Central memory CD8-positive, alpha-beta T cell (primary cell): ENCODE results near the gene NEUROD6.

Experiments
- ATAC-seq: fragments of 150-1000 bp; cut with Tn5 transposase; replicated peaks from 2 replicates; pipeline ENCODE4 v1.10.0; 2022; ENCODE audit warnings: mild to moderate bottlenecking, moderate FRiP score, moderate number of reproducible peaks; ENCODE audit not compliant: poor library complexity, severe bottlenecking; ENCODE audit errors: extremely low read depth
- DNase-seq, 2 donors: peaks; one replicate each; pipeline ENCODE4 v3.0.0; 2021; ENCODE audit warnings: low spot score in 2 of 2
- H3K27ac Mint-ChIP-seq: one replicate; pipeline ENCODE4 v1.8.0; 2022; ENCODE audit warnings: low read depth, mild to moderate bottlenecking, moderate library complexity, mixed read lengths
- H3K27me3 Mint-ChIP-seq: one replicate; pipeline ENCODE4 v1.8.0; 2022; ENCODE audit warnings: mixed read lengths
- H3K36me3 Mint-ChIP-seq: one replicate; pipeline ENCODE4 v1.8.0; 2022; ENCODE audit warnings: mild to moderate bottlenecking, moderate library complexity, mixed read lengths; ENCODE audit not compliant: insufficient read depth
- H3K4me1 Mint-ChIP-seq: one replicate; pipeline ENCODE4 v1.8.0; 2022; ENCODE audit warnings: mixed read lengths
- H3K4me3 Mint-ChIP-seq: one replicate; pipeline ENCODE4 v1.8.0; 2022; ENCODE audit warnings: mild to moderate bottlenecking, moderate library complexity, mixed read lengths
- H3K9me3 Mint-ChIP-seq: one replicate; pipeline ENCODE4 v1.8.0; 2022; ENCODE audit warnings: mixed read lengths

NEUROD6 gene

GRCh38 chr7:31340603-31341002, at the start of gene NEUROD6:
Gene NEUROD6 (minus strand): TSS chr7:31340726. CDS start chr7:31339268, 1,458 bp downstream.
- H3K27me3 Mint-ChIP-seq: peaks cover 4% of the 10 kb centered on the region
- ATAC-seq (no peak), DNase-seq (no peak)
- H3K4me1 Mint-ChIP-seq: no peaks in the 10 kb centered on the region
- peaks cover 2% of the 10 kb centered on the region for H3K9me3 Mint-ChIP-seq
- no peak within 1 kb of the TSS for H3K27ac Mint-ChIP-seq
- H3K4me3 Mint-ChIP-seq: no peak within 1 kb of the TSS
- no peaks in the 10 kb centered on the region for H3K36me3 Mint-ChIP-seq

- Mint-ChIP-seq H3K36me3 (no peaks in the 10 kb centered on the region), H3K4me3 (no peak overlapping the region), H3K9me3 (peaks cover 7% of the 10 kb centered on the region), H3K4me1 (no peaks in the 10 kb centered on the region), H3K27ac (no peak overlapping the region), H3K27me3 (no peaks in the 10 kb centered on the region)
- ATAC-seq: no peak
- no peak for DNase-seq
Observed at GRCh38 chr7:31384466-31384865, 43.9 kb upstream of the NEUROD6 start.

GRCh38 chr7:31382722-31383121, 42.2 kb upstream of the NEUROD6 start:
- no peak for ATAC-seq

GRCh38 chr7:31373337-31374289, 33.1 kb upstream of the NEUROD6 start:
- DNase-seq: no peak
- Mint-ChIP-seq H3K4me3 (no peak overlapping the region), H3K27ac (no peak overlapping the region), H3K9me3 (peaks cover 8% of the 10 kb centered on the region), H3K4me1 (no peaks in the 10 kb centered on the region), H3K27me3 (no peaks in the 10 kb centered on the region), H3K36me3 (no peaks in the 10 kb centered on the region)
- peak; percentile 28 for ATAC-seq

More at GRCh38 chr7:31382722-31383121, 42.2 kb upstream of the NEUROD6 start:
- H3K9me3 Mint-ChIP-seq: no peaks in the 10 kb centered on the region
- H3K4me1 Mint-ChIP-seq: no peaks in the 10 kb centered on the region
- no peak overlapping the region for H3K27ac Mint-ChIP-seq
- H3K36me3 Mint-ChIP-seq: no peaks in the 10 kb centered on the region
- no peaks in the 10 kb centered on the region for H3K27me3 Mint-ChIP-seq
- no peak for DNase-seq
- H3K4me3 Mint-ChIP-seq: no peak overlapping the region

- DNase-seq: no peak
- H3K27me3 Mint-ChIP-seq: no peaks in the 10 kb centered on the region
- no peak overlapping the region for H3K4me3 Mint-ChIP-seq
- no peak overlapping the region for H3K27ac Mint-ChIP-seq
- ATAC-seq: no peak
- H3K36me3 Mint-ChIP-seq: no peaks in the 10 kb centered on the region
- peaks cover 8% of the 10 kb centered on the region for H3K9me3 Mint-ChIP-seq
- no peaks in the 10 kb centered on the region for H3K4me1 Mint-ChIP-seq
Observed at GRCh38 chr7:31372231-31372959, 31.9 kb upstream of the NEUROD6 start.

- Mint-ChIP-seq H3K27ac (no peak overlapping the region), H3K4me3 (no peak overlapping the region), H3K9me3 (peaks cover 8% of the 10 kb centered on the region), H3K4me1 (no peaks in the 10 kb centered on the region), H3K27me3 (no peaks in the 10 kb centered on the region), H3K36me3 (no peaks in the 10 kb centered on the region)
- no peak for ATAC-seq
- DNase-seq: no peak
Observed at GRCh38 chr7:31371621-31372020, 31.1 kb upstream of the NEUROD6 start.

GRCh38 chr7:31370609-31371008, 30.1 kb upstream of the NEUROD6 start:
- H3K4me3 Mint-ChIP-seq: no peak overlapping the region
- H3K27ac Mint-ChIP-seq: no peak overlapping the region
- no peak for DNase-seq
- peaks cover 8% of the 10 kb centered on the region for H3K9me3 Mint-ChIP-seq
- H3K36me3 Mint-ChIP-seq: no peaks in the 10 kb centered on the region
- no peaks in the 10 kb centered on the region for H3K27me3 Mint-ChIP-seq
- H3K4me1 Mint-ChIP-seq: no peaks in the 10 kb centered on the region
- no peak for ATAC-seq

GRCh38 chr7:31368620-31369019, 28.1 kb upstream of the NEUROD6 start:
- H3K4me1 Mint-ChIP-seq: no peaks in the 10 kb centered on the region
- no peak overlapping the region for H3K4me3 Mint-ChIP-seq
- DNase-seq: no peak
- no peaks in the 10 kb centered on the region for H3K36me3 Mint-ChIP-seq
- peaks cover 8% of the 10 kb centered on the region for H3K9me3 Mint-ChIP-seq
- no peaks in the 10 kb centered on the region for H3K27me3 Mint-ChIP-seq
- ATAC-seq: no peak
- no peak overlapping the region for H3K27ac Mint-ChIP-seq

GRCh38 chr7:31363496-31363895, 23.0 kb upstream of the NEUROD6 start:
- Mint-ChIP-seq H3K4me1 (no peaks in the 10 kb centered on the region), H3K9me3 (no peaks in the 10 kb centered on the region), H3K27ac (no peak overlapping the region), H3K4me3 (no peak overlapping the region), H3K27me3 (no peaks in the 10 kb centered on the region), H3K36me3 (no peaks in the 10 kb centered on the region)
- DNase-seq (no peak), ATAC-seq (no peak)

- no peaks in the 10 kb centered on the region for H3K9me3 Mint-ChIP-seq
- DNase-seq: no peak
- H3K36me3 Mint-ChIP-seq: no peaks in the 10 kb centered on the region
- H3K4me1 Mint-ChIP-seq: no peaks in the 10 kb centered on the region
- no peak for ATAC-seq
- no peaks in the 10 kb centered on the region for H3K27me3 Mint-ChIP-seq
- no peak overlapping the region for H3K4me3 Mint-ChIP-seq
- no peak overlapping the region for H3K27ac Mint-ChIP-seq
Observed at GRCh38 chr7:31363051-31363450, 22.5 kb upstream of the NEUROD6 start.

GRCh38 chr7:31362401-31362800, 21.9 kb upstream of the NEUROD6 start:
- ATAC-seq (no peak), DNase-seq (no peak)
- no peaks in the 10 kb centered on the region for H3K36me3 Mint-ChIP-seq
- no peaks in the 10 kb centered on the region for H3K9me3 Mint-ChIP-seq
- no peaks in the 10 kb centered on the region for H3K4me1 Mint-ChIP-seq
- no peak overlapping the region for H3K27ac Mint-ChIP-seq
- no peaks in the 10 kb centered on the region for H3K27me3 Mint-ChIP-seq
- H3K4me3 Mint-ChIP-seq: no peak overlapping the region

GRCh38 chr7:31358467-31358866, 17.9 kb upstream of the NEUROD6 start:
- DNase-seq (no peak), ATAC-seq (no peak)
- Mint-ChIP-seq H3K36me3 (no peaks in the 10 kb centered on the region), H3K9me3 (no peaks in the 10 kb centered on the region), H3K27ac (no peak overlapping the region), H3K4me3 (no peak overlapping the region), H3K4me1 (no peaks in the 10 kb centered on the region), H3K27me3 (no peaks in the 10 kb centered on the region)

GRCh38 chr7:31345421-31345820, 4.9 kb upstream of the NEUROD6 start:
- H3K4me1 Mint-ChIP-seq: no peaks in the 10 kb centered on the region
- no peak for ATAC-seq
- no peak overlapping the region for H3K27ac Mint-ChIP-seq

More at GRCh38 chr7:31345421-31345820, 4.9 kb upstream of the NEUROD6 start:
- no peak for DNase-seq
- no peak overlapping the region for H3K4me3 Mint-ChIP-seq
- no peaks in the 10 kb centered on the region for H3K36me3 Mint-ChIP-seq
- H3K9me3 Mint-ChIP-seq: peaks cover 6% of the 10 kb centered on the region
- no peaks in the 10 kb centered on the region for H3K27me3 Mint-ChIP-seq
